HepG2 (cell line): ENCODE data around the gene PHRF1. TPM values are rescaled to one million over a fixed set of nuclear protein-coding genes. Genes with fewer than 3 reads are reported as not detected.
A peak's percentile ranks its signal among the peaks of the same experiment; 100 is the strongest.

Experiments
- GTF2F1 ChIP-seq: fragments of 150-350 bp; IDR thresholded peaks from 2 replicates; pipeline ENCODE4 v1.6.1; 2014; ENCODE audit warnings: low read length
- MAFF ChIP-seq: IDR thresholded peaks from 2 replicates; pipeline ENCODE4 v1.6.1; 2011; ENCODE audit warnings: low read depth, low read length, improper control_type of control experiment
- NR2F2 ChIP-seq: IDR thresholded peaks from 2 replicates; pipeline ENCODE4 v1.6.1; 2012; ENCODE audit warnings: low read depth, inconsistent platforms, borderline replicate concordance
- PCBP1 ChIP-seq: fragments of 200-400 bp; formaldehyde crosslinking; IDR thresholded peaks from 2 replicates; pipeline ENCODE4 v1.6.1; 2017; ENCODE audit warnings: mild to moderate bottlenecking, low read depth, low read length, borderline replicate concordance
- TARDBP ChIP-seq: sonication (generic); formaldehyde crosslinking; IDR thresholded peaks from 2 replicates; pipeline ENCODE4 v1.8.0; 2022; ENCODE audit warnings: mild to moderate bottlenecking, missing genetic modification reagents
- XBP1 ChIP-seq: sonication (generic); formaldehyde crosslinking; IDR thresholded peaks from 2 replicates; pipeline ENCODE4 v1.5.0; 2020; ENCODE audit warnings: missing genetic modification reagents
- ZFP41 ChIP-seq: sonication (generic); formaldehyde crosslinking; IDR thresholded peaks from 2 replicates; pipeline ENCODE4 v1.4.0; 2020; ENCODE audit warnings: mild to moderate bottlenecking, missing genetic modification reagents, borderline replicate concordance
- ZNF326 ChIP-seq: sonication (generic); formaldehyde crosslinking; IDR thresholded peaks from 2 replicates; pipeline ENCODE4 v1.4.0; 2020; ENCODE audit warnings: missing genetic modification reagents, borderline replicate concordance
- ZNF737 ChIP-seq: sonication (generic); formaldehyde crosslinking; IDR thresholded peaks from 2 replicates; pipeline ENCODE4 v1.5.0; 2020; ENCODE audit warnings: missing genetic modification reagents, mild to moderate bottlenecking, borderline replicate concordance
- polyA plus RNA-seq, 8 experiments: library from polyadenylated mRNA; depleted of rRNA in 3 of 8; stranded (reverse) in 7 of 8; unstranded in 1 of 8; fragments of >200 nt; fragmentation: Illumina TruSeq in 4 of 8; extraction: Trizol in 4 of 8; gene quantifications; 2 replicates each; pipeline versions ENCODE4 v1.2.1 to v1.2.3, GENCODE V29; 2011 to 2016; ENCODE audit warnings: low read depth in 4 of 8, missing spikeins in 1 of 8, mixed read lengths in 1 of 8; ENCODE audit not compliant: insufficient read depth in 1 of 8
- total RNA-seq, 5 experiments: library from RNA; depleted of rRNA; stranded (reverse); fragments of >200 nt; fragmentation: Illumina TruSeq; extraction: Trizol; gene quantifications; 2 replicates each; pipeline ENCODE4 v1.2.3, GENCODE V29; 2016; ENCODE audit warnings: low read depth in 1 of 5
- TF ChIP-seq, protein P1 (sequence below): sonication (generic); formaldehyde crosslinking; IDR thresholded peaks from 2 replicates; pipeline ENCODE4 v1.8.0; 2022; ENCODE audit warnings: missing genetic modification reagents, mild to moderate bottlenecking, inconsistent platforms, borderline replicate concordance
- TF ChIP-seq, protein P2 (sequence below): sonication (generic); formaldehyde crosslinking; IDR thresholded peaks from 2 replicates; pipeline ENCODE4 v1.4.0; 2020; ENCODE audit warnings: mild to moderate bottlenecking, missing genetic modification reagents
- TF ChIP-seq, protein P3 (sequence below): sonication (generic); formaldehyde crosslinking; IDR thresholded peaks from 2 replicates; pipeline ENCODE4 v1.4.0; 2020; ENCODE audit warnings: mild to moderate bottlenecking, missing genetic modification reagents
- TF ChIP-seq, protein P4 (sequence below): sonication (generic); formaldehyde crosslinking; IDR thresholded peaks from 2 replicates; pipeline ENCODE4 v1.4.0; 2020; ENCODE audit warnings: missing genetic modification reagents, low read depth, mild to moderate bottlenecking, borderline replicate concordance
- TF ChIP-seq, protein P5 (sequence below): sonication (generic); formaldehyde crosslinking; IDR thresholded peaks from 2 replicates; pipeline ENCODE4 v1.4.0; 2020; ENCODE audit warnings: mild to moderate bottlenecking, missing genetic modification reagents
- TF ChIP-seq, protein P6 (sequence below): sonication (generic); formaldehyde crosslinking; IDR thresholded peaks from 2 replicates; pipeline ENCODE4 v1.8.0; 2023; ENCODE audit warnings: mild to moderate bottlenecking, missing genetic modification reagents

Gene PHRF1
- total and polyA plus RNA-seq, 2 of the 13 experiments (the other 11 are each of a cell fraction or from before 2014, with no cell fraction given) = 8.2 to 16.7 TPM

DNA sequence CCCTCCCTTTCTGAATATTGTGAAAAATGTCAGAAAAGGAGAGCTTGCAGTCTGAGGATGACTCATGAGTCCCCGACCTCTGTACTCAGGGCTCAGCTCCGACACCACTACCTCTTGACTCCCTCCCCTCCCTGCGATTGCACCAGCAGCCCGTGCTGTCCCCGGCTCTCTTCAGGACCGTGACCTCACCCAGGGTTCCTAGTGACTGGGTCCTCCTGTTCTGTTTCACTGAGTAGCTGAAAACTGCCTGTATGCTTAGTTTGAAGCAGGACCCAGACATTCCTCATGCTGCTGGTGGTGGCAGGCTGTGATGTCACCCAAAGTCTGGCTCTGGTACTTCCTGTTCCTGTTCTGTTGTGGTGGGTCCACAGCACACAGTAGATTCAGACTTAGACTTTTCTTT is 11.7 kb downstream of the PHRF1 start (continued):
- no peak for TF ChIP-seq ZNF737 (CRISPR knock-in tag)
- TF ChIP-seq, protein P1, sequence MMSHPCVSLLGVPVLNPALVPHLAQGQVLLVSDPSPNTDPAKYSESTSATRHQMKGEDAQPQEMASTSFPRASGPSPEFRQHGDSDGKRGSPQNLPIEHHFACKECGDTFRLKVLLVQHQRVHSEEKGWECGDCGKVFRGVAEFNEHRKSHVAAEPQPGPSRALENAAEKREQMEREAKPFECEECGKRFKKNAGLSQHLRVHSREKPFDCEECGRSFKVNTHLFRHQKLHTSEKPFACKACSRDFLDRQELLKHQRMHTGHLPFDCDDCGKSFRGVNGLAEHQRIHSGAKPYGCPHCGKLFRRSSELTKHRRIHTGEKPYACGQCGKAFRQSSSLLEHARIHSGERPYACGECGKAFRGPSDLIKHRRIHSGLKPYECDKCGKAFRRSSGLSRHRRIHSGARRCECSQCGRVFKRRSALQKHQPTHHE = no peak
- TF ChIP-seq ZFP41 (CRISPR knock-in tag) = no peak
- TF ChIP-seq, protein P2, sequence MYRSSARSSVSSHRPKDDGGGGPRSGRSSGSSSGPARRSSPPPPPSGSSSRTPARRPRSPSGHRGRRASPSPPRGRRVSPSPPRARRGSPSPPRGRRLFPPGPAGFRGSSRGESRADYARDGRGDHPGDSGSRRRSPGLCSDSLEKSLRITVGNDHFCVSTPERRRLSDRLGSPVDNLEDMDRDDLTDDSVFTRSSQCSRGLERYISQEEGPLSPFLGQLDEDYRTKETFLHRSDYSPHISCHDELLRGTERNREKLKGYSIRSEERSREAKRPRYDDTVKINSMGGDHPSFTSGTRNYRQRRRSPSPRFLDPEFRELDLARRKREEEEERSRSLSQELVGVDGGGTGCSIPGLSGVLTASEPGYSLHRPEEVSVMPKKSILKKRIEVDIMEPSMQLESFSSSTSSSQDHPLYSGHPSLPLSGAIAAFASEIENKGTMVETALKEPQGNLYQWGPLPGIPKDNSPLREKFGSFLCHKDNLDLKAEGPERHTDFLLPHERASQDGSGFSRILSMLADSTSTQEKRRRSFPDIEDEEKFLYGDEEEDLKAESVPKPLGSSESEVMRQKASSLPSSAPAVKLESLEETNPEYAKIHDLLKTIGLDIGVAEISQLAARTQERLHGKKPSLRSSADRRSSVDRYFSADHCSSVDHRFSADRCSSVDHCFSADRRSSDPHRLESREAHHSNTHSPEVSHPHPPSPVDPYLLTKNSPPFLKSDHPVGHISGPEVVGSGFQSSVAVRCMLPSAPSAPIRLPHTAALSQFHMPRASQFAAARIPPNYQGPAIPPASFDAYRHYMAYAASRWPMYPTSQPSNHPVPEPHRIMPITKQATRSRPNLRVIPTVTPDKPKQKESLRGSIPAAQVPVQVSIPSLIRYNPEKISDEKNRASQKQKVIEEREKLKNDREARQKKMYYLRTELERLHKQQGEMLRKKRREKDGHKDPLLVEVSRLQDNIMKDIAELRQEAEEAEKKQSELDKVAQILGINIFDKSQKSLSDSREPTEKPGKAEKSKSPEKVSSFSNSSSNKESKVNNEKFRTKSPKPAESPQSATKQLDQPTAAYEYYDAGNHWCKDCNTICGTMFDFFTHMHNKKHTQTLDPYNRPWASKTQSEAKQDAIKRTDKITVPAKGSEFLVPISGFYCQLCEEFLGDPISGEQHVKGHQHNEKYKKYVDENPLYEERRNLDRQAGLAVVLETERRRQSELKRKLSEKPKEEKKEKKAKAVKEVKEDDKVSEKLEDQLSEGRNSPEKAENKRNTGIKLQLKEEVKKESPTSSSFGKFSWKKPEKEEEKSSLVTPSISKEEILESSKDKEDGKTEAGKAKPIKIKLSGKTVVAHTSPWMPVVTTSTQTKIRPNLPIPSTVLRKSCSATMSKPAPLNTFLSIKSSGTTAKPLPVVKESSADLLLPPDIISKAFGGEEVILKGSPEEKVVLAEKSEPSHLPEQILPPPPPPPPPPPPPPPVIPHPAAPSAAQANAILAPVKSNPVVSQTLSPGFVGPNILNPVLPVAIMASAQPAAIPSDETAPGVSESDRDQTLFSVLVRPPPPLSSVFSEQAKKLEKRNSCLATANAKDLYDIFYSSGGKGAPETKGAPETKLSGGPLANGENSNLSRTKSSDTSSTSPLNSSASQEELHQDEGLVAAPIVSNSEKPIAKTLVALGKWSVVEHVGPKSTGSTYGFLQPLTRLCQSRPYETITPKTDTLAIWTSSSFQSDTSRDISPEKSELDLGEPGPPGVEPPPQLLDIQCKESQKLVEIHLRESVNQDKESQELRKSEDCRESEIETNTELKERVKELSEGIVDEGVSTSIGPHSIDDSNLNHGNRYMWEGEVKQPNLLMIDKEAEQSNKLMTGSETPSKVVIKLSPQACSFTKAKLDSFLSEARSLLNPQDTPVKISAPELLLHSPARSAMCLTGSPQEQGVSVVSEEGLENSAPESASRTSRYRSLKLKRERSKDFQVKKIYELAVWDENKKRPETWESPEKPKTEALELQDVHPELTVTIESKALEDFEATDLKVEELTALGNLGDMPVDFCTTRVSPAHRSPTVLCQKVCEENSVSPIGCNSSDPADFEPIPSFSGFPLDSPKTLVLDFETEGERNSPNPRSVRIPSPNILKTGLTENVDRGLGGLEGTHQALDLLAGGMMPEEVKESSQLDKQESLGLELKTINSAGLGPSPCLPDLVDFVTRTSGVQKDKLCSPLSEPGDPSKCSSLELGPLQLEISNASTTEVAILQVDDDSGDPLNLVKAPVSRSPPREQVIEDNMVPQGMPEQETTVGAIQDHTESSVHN (CRISPR knock-in tag) = no peak
- TF ChIP-seq, protein P3, sequence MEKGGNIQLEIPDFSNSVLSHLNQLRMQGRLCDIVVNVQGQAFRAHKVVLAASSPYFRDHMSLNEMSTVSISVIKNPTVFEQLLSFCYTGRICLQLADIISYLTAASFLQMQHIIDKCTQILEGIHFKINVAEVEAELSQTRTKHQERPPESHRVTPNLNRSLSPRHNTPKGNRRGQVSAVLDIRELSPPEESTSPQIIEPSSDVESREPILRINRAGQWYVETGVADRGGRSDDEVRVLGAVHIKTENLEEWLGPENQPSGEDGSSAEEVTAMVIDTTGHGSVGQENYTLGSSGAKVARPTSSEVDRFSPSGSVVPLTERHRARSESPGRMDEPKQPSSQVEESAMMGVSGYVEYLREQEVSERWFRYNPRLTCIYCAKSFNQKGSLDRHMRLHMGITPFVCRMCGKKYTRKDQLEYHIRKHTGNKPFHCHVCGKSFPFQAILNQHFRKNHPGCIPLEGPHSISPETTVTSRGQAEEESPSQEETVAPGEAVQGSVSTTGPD (CRISPR knock-in tag) = no peak
- peak; percentile 64; the same call in 1 of the 2 replicates for TF ChIP-seq TARDBP (CRISPR knock-in tag)
- TF ChIP-seq, protein P4, sequence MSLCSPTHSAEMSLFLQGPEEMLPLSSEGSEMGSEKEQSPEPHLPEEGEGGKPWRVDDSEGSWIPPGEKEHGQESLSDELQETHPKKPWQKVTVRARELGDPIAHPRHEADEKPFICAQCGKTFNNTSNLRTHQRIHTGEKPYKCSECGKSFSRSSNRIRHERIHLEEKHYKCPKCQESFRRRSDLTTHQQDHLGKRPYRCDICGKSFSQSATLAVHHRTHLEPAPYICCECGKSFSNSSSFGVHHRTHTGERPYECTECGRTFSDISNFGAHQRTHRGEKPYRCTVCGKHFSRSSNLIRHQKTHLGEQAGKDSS (CRISPR knock-in tag) = peak; percentile 49; the same call in 1 of the 2 replicates
- no peak for TF ChIP-seq ZNF326 (CRISPR knock-in tag)
- peak; percentile 48 for TF ChIP-seq MAFF
- TF ChIP-seq GTF2F1 = no peak
- TF ChIP-seq, protein P5, sequence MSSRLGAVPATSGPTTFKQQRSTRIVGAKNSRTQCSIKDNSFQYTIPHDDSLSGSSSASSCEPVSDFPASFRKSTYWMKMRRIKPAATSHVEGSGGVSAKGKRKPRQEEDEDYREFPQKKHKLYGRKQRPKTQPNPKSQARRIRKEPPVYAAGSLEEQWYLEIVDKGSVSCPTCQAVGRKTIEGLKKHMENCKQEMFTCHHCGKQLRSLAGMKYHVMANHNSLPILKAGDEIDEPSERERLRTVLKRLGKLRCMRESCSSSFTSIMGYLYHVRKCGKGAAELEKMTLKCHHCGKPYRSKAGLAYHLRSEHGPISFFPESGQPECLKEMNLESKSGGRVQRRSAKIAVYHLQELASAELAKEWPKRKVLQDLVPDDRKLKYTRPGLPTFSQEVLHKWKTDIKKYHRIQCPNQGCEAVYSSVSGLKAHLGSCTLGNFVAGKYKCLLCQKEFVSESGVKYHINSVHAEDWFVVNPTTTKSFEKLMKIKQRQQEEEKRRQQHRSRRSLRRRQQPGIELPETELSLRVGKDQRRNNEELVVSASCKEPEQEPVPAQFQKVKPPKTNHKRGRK (CRISPR knock-in tag) = no peak
- TF ChIP-seq, protein P6, sequence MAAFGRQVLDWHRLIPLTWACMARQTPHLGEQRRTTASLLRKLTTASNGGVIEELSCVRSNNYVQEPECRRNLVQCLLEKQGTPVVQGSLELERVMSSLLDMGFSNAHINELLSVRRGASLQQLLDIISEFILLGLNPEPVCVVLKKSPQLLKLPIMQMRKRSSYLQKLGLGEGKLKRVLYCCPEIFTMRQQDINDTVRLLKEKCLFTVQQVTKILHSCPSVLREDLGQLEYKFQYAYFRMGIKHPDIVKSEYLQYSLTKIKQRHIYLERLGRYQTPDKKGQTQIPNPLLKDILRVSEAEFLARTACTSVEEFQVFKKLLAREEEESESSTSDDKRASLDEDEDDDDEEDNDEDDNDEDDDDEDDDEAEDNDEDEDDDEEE (CRISPR knock-in tag) = peak; percentile 37; the same call in 1 of the 2 replicates
- TF ChIP-seq NR2F2 = no peak
- no peak for TF ChIP-seq XBP1 (CRISPR knock-in tag)
- no peak for TF ChIP-seq PCBP1
